SK-N-SH treated with all-trans-retinoic acid at 6 μM for 48 hours (cell line): ENCODE measurements around the gene TPK1.

Experiments used
- ATAC-seq: fragments of 200-7000 bp; cut with Tn5 transposase; 3 replicates; pipeline ENCODE4 v1.9.1; 2020; ENCODE audit warnings: mild to moderate bottlenecking, moderate library complexity
- ARNTL ChIP-seq: fragments of 450-650 bp; formaldehyde crosslinking; IDR thresholded peaks from 2 replicates; pipeline ENCODE4 v1.5.0; 2020; ENCODE audit warnings: low read depth, mild to moderate bottlenecking, moderate library complexity, borderline replicate concordance
- BACH2 ChIP-seq: fragments of 250-450 bp; sonication (Bioruptor Pico); IDR thresholded peaks from 2 replicates; pipeline ENCODE4 v1.9.0; 2021; ENCODE audit warnings: mild to moderate bottlenecking, borderline replicate concordance
- CSDC2 ChIP-seq: fragments of 250-450 bp; sonication (Bioruptor Pico); IDR thresholded peaks from 2 replicates; pipeline ENCODE4 v1.5.0; 2020; ENCODE audit warnings: mild to moderate bottlenecking, moderate library complexity
- ESRRG ChIP-seq: fragments of 250-450 bp; sonication (Bioruptor Pico); IDR thresholded peaks from 2 replicates; pipeline ENCODE4 v1.6.1; 2021; ENCODE audit warnings: mild to moderate bottlenecking
- GLIS3 ChIP-seq: fragments of 250-450 bp; sonication (Bioruptor Pico); IDR thresholded peaks from 2 replicates; pipeline ENCODE4 v1.5.0; 2020; ENCODE audit warnings: mild to moderate bottlenecking, moderate library complexity
- ISL1 ChIP-seq: fragments of 250-450 bp; sonication (Bioruptor Pico); IDR thresholded peaks from 2 replicates; pipeline ENCODE4 v2.1.2; 2022; ENCODE audit warnings: mild to moderate bottlenecking, moderate library complexity
- OSR1 ChIP-seq: fragments of 250-450 bp; sonication (Bioruptor Pico); IDR thresholded peaks from 2 replicates; pipeline ENCODE4 v1.8.0; 2022; ENCODE audit warnings: moderate library complexity, mild to moderate bottlenecking, inconsistent platforms
- PPARA ChIP-seq: fragments of 250-450 bp; sonication (Bioruptor Pico); IDR thresholded peaks from 2 replicates; pipeline ENCODE4 v1.5.0; 2020; ENCODE audit warnings: mild to moderate bottlenecking, borderline replicate concordance
- SNAI2 ChIP-seq: fragments of 250-450 bp; sonication (Bioruptor Pico); IDR thresholded peaks from 2 replicates; pipeline ENCODE4 v1.5.0; 2020; ENCODE audit warnings: mild to moderate bottlenecking, moderate library complexity
- TCF4 ChIP-seq: fragments of 250-450 bp; sonication (Bioruptor Pico); IDR thresholded peaks from 2 replicates; pipeline ENCODE4 v1.8.0; 2021; ENCODE audit warnings: mild to moderate bottlenecking, moderate library complexity, borderline replicate concordance
- TOX ChIP-seq: fragments of 250-450 bp; sonication (Bioruptor Pico); IDR thresholded peaks from 2 replicates; pipeline ENCODE4 v1.8.0; 2021; ENCODE audit warnings: mild to moderate bottlenecking, moderate library complexity, borderline replicate concordance
- ZC3H10 ChIP-seq: fragments of 250-450 bp; sonication (Bioruptor Pico); IDR thresholded peaks from 2 replicates; pipeline ENCODE4 v1.5.1; 2021; ENCODE audit warnings: mild to moderate bottlenecking, moderate library complexity
- ZFP3 ChIP-seq: fragments of 250-450 bp; sonication (Bioruptor Pico); IDR thresholded peaks from 2 replicates; pipeline ENCODE4 v1.5.0; 2020; ENCODE audit warnings: mild to moderate bottlenecking, moderate library complexity
- ZNF70 ChIP-seq: fragments of 450-650 bp; formaldehyde crosslinking; IDR thresholded peaks from 2 replicates; pipeline ENCODE4 v1.5.0; 2020; ENCODE audit warnings: mild to moderate bottlenecking, moderate library complexity
- ZNF8 ChIP-seq: fragments of 450-650 bp; formaldehyde crosslinking; IDR thresholded peaks from 2 replicates; pipeline ENCODE4 v1.5.0; 2020; ENCODE audit warnings: mild to moderate bottlenecking, moderate library complexity
- TF ChIP-seq, protein P1 (sequence below): fragments of 250-450 bp; sonication (Bioruptor Pico); IDR thresholded peaks from 2 replicates; pipeline ENCODE4 v1.5.1; 2020; ENCODE audit warnings: low read depth, mild to moderate bottlenecking, moderate library complexity
- TF ChIP-seq, protein P2 (sequence below): fragments of 250-450 bp; sonication (Bioruptor Pico); IDR thresholded peaks from 2 replicates; pipeline ENCODE4 v1.8.0; 2021; ENCODE audit warnings: low read depth, mild to moderate bottlenecking, moderate library complexity, borderline replicate concordance
- TF ChIP-seq, protein P3 (sequence below): fragments of 250-450 bp; sonication (Bioruptor Pico); IDR thresholded peaks from 2 replicates; pipeline ENCODE4 v1.5.1; 2021; ENCODE audit warnings: mild to moderate bottlenecking, moderate library complexity

The TPK1 gene

GRCh38 chr7:144723301-144723700, 112.6 kb downstream of the TPK1 start (continued):
- TF ChIP-seq, protein P1, sequence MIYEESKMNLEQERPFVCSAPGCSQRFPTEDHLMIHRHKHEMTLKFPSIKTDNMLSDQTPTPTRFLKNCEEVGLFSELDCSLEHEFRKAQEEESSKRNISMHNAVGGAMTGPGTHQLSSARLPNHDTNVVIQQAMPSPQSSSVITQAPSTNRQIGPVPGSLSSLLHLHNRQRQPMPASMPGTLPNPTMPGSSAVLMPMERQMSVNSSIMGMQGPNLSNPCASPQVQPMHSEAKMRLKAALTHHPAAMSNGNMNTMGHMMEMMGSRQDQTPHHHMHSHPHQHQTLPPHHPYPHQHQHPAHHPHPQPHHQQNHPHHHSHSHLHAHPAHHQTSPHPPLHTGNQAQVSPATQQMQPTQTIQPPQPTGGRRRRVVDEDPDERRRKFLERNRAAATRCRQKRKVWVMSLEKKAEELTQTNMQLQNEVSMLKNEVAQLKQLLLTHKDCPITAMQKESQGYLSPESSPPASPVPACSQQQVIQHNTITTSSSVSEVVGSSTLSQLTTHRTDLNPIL (CRISPR knock-in tag): no peak
- TF ChIP-seq ESRRG (CRISPR knock-in tag): no peak
- no peak for TF ChIP-seq CSDC2 (CRISPR knock-in tag)
- no peak for TF ChIP-seq TOX
- TF ChIP-seq, protein P2, sequence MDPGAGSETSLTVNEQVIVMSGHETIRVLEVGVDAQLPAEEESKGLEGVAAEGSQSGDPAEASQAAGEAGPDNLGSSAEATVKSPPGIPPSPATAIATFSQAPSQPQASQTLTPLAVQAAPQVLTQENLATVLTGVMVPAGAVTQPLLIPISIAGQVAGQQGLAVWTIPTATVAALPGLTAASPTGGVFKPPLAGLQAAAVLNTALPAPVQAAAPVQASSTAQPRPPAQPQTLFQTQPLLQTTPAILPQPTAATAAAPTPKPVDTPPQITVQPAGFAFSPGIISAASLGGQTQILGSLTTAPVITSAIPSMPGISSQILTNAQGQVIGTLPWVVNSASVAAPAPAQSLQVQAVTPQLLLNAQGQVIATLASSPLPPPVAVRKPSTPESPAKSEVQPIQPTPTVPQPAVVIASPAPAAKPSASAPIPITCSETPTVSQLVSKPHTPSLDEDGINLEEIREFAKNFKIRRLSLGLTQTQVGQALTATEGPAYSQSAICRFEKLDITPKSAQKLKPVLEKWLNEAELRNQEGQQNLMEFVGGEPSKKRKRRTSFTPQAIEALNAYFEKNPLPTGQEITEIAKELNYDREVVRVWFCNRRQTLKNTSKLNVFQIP (CRISPR knock-in tag): no peak
- TF ChIP-seq ISL1: no peak

- ATAC-seq: no peak
- TF ChIP-seq BACH2 (CRISPR knock-in tag) (no peak), PPARA (no peak), CSDC2 (CRISPR knock-in tag) (no peak), TOX (no peak), ESRRG (CRISPR knock-in tag) (no peak), ZFP3 (CRISPR knock-in tag) (no peak), ZC3H10 (no peak), SNAI2 (CRISPR knock-in tag) (no peak)
- TF ChIP-seq, protein P3, sequence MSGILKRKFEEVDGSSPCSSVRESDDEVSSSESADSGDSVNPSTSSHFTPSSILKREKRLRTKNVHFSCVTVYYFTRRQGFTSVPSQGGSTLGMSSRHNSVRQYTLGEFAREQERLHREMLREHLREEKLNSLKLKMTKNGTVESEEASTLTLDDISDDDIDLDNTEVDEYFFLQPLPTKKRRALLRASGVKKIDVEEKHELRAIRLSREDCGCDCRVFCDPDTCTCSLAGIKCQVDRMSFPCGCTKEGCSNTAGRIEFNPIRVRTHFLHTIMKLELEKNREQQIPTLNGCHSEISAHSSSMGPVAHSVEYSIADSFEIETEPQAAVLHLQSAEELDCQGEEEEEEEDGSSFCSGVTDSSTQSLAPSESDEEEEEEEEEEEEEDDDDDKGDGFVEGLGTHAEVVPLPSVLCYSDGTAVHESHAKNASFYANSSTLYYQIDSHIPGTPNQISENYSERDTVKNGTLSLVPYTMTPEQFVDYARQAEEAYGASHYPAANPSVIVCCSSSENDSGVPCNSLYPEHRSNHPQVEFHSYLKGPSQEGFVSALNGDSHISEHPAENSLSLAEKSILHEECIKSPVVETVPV (CRISPR knock-in tag): no peak
- TF ChIP-seq, protein P2 (CRISPR knock-in tag): no peak
- TF ChIP-seq, protein P1 (CRISPR knock-in tag): no peak
These were observed 115.1 kb downstream of the TPK1 start for GRCh38 chr7:144720710-144721109.

GRCh38 chr7:144720149-144720548, 115.7 kb downstream of the TPK1 start:
- no peak for TF ChIP-seq ISL1
- no peak for TF ChIP-seq ZNF70
- no peak for TF ChIP-seq ZC3H10
- no peak for TF ChIP-seq PPARA
- TF ChIP-seq TCF4 (CRISPR knock-in tag): no peak
- no peak for TF ChIP-seq TOX
- no peak for TF ChIP-seq CSDC2 (CRISPR knock-in tag)
- TF ChIP-seq ARNTL (CRISPR knock-in tag): no peak
- no peak for TF ChIP-seq BACH2 (CRISPR knock-in tag)
- TF ChIP-seq ZNF8: no peak
- no peak for TF ChIP-seq OSR1
- TF ChIP-seq SNAI2 (CRISPR knock-in tag): no peak
- TF ChIP-seq ESRRG (CRISPR knock-in tag): no peak
- TF ChIP-seq GLIS3 (CRISPR knock-in tag): no peak
- ATAC-seq: no peak

GRCh38 chr7:144717720-144718119, 118.1 kb downstream of the TPK1 start:
- no peak for ATAC-seq
- TF ChIP-seq, protein P2 (CRISPR knock-in tag): no peak
- TF ChIP-seq TCF4 (CRISPR knock-in tag) (no peak), BACH2 (CRISPR knock-in tag) (no peak), ESRRG (CRISPR knock-in tag) (no peak), PPARA (no peak), TOX (no peak), SNAI2 (CRISPR knock-in tag) (no peak), ZNF70 (no peak)
